ENCODE data around the gene CEACAM1.
"Not testable (repeated sequence)": the region's sequence is repeated elsewhere in the genome, so short reads cannot be mapped to it uniquely, and the experiment has no call there.

Gene CEACAM1

DNA sequence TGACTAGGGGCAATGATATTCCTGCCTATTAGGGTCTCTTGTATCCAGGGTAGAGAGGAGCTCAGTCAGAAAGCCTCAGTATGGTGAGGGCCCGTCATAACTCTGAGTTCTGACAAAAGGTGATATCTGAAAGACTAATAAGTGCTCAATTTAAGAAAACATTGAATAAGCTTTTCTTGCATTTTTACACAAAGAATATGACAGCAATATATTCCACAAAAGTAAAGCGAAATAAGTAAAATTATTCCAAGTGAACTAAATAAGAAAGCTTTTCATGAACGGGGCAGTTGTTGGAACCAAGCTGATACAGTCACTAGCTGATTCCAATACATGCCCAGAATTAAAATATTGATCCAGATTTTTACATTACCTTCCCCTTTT lies 40.5 kb downstream of the CEACAM1 start:
- DNase-seq (ENCODE audit: low read depth) = no peak
- TF ChIP-seq, protein P1, sequence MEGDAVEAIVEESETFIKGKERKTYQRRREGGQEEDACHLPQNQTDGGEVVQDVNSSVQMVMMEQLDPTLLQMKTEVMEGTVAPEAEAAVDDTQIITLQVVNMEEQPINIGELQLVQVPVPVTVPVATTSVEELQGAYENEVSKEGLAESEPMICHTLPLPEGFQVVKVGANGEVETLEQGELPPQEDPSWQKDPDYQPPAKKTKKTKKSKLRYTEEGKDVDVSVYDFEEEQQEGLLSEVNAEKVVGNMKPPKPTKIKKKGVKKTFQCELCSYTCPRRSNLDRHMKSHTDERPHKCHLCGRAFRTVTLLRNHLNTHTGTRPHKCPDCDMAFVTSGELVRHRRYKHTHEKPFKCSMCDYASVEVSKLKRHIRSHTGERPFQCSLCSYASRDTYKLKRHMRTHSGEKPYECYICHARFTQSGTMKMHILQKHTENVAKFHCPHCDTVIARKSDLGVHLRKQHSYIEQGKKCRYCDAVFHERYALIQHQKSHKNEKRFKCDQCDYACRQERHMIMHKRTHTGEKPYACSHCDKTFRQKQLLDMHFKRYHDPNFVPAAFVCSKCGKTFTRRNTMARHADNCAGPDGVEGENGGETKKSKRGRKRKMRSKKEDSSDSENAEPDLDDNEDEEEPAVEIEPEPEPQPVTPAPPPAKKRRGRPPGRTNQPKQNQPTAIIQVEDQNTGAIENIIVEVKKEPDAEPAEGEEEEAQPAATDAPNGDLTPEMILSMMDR (conservative IDR thresholded peaks at IDR 0.05; ENCODE audit: control insufficient read depth, insufficient read depth, low read depth, low read length) = no peak
- no peak overlapping the region for H3K4me3 ChIP-seq (ENCODE audit: control insufficient read depth, low read depth, low read length)

DNA sequence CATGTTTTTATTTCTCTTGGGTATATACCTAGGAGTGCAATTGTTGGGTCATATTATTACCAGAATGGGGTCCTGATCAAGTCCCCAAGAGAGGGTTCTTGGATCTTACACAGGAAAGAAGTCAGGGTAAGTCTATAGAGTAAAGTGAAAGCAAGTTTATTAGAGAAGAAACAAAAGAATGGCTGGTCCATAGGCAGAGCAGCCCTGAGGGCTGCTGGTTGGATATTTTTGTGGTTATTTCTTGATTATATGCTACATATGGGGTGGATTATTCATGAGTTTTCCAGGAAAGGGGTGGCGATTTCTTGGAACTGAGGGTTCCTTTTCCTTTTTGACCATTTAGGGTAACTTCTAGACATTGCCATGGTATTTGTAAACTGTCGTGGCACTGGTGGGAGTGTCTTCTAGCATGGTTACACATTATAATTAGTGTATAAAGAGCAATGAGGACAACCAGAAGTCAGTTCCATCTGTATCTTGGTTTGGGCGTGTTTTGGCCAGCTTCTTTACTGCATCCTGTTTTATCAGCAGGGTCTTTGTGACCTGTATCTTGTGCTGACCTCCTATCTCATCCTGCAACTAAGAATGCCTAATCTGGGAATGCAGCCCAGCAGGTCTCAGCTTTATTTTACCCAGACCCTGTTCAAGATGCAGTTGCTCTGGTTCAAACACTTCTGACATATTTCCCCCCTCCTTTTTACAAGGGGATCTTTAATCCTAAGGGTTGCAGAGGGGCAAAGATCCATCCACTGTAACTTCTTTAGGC lies 41.1 kb downstream of the CEACAM1 start:
- H3K4me3 ChIP-seq (ENCODE audit: control insufficient read depth, low read depth, low read length) = no peak overlapping the region
- no peak for DNase-seq (ENCODE audit: low read depth)
- TF ChIP-seq, protein P1 (conservative IDR thresholded peaks at IDR 0.05; ENCODE audit: control insufficient read depth, insufficient read depth, low read depth, low read length) = no peak

DNA sequence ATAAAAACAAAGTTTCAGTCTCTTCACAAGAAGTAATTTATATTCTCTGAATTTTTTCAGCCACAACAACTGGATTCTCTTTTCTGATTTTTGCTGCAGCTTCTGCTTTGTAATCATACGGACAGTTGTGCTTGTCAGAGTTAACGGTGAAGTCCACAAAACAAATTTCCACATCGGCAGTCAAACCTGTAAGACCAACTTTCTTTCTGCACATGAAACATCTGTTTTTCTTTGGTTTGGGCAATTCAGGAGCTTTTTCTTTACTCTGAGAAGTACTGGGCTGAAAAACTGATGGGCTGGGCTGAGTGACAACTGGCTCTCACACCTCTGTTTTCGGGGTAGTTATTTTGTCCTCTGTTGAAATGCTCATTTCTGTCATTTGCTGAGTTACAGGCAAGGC lies 43.2 kb downstream of the CEACAM1 start:
- H3K4me3 ChIP-seq (ENCODE audit: control insufficient read depth, low read depth, low read length); DNase-seq (ENCODE audit: low read depth): not testable (repeated sequence)

DNA sequence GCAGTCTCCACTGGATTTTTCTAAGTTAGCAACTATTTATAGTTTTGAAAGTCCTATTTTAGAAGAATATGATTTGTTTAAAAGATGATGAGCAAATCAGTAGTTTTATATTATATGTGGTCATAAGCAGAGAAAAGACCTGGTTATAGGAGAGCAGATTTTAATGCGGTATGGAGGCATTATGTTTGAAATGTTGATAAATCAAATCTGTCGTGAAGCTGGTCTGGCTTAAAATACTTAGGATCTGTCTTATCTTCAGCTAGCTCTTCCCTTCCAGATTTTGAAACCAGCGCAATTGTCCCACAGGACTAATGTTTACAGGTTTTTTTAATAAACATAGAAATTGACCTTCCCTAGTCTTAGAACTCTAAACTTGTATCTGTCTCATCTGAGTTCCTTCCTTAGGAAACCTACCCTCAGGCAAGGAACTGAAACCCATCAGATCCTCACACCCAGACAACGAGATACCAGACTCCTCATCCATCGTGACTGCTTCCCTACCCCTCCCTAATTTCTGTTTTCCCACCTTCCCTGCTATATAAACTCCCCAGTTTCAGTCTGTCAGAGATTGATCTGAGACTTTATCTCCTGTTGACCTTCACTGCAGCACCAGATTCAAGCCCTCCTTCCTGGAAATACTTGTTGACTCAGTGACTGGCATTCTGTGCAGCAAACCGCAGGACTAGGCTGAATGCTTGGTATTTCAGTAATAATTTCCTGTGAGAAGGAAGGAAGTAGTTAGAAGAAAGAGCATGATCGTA lies 47.8 kb downstream of the CEACAM1 start:
- peak; percentile 40 for DNase-seq (ENCODE audit: low read depth)
- TF ChIP-seq, protein P1 (conservative IDR thresholded peaks at IDR 0.05; ENCODE audit: control insufficient read depth, insufficient read depth, low read depth, low read length) = no peak

GRCh38 chr19:42479736-42480135 lies 48.5 kb downstream of the CEACAM1 start:
- TF ChIP-seq, protein P1 (conservative IDR thresholded peaks at IDR 0.05; ENCODE audit: control insufficient read depth, insufficient read depth, low read depth, low read length) = no peak
- DNase-seq (ENCODE audit: low read depth) = no peak
- H3K4me3 ChIP-seq (ENCODE audit: control insufficient read depth, low read depth, low read length) = no peak overlapping the region

More for the DNA sequence above, 47.8 kb downstream of the CEACAM1 start:
- H3K4me3 ChIP-seq (ENCODE audit: control insufficient read depth, low read depth, low read length) = no peak overlapping the region

GRCh38 chr19:42478765-42479311 lies 49.4 kb downstream of the CEACAM1 start:
- TF ChIP-seq, protein P1 (conservative IDR thresholded peaks at IDR 0.05; ENCODE audit: control insufficient read depth, insufficient read depth, low read depth, low read length) = no peak
- no peak overlapping the region for H3K4me3 ChIP-seq (ENCODE audit: control insufficient read depth, low read depth, low read length)
- DNase-seq (ENCODE audit: low read depth) = no peak

DNA sequence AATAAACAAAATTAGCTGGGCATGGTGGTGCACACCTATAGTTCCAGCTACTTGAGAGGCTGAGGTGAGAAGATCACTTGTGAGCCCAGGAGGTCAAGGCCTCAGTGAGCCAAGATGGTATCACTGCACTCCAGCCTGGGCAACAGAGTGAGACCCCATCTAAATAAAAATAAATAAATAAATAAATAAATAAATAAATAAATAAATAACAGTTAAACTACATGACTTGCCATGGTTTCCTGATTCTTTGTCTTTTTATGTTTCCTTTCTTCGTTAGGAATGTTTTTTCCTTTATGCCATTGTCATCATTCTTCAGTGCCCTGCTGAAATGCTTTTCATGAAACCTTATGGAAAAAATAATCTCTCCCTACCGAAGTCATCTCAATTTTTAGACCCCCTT lies 50.3 kb downstream of the CEACAM1 start:
- DNase-seq (ENCODE audit: low read depth) = no peak
- no peak overlapping the region for H3K4me3 ChIP-seq (ENCODE audit: control insufficient read depth, low read depth, low read length)
- TF ChIP-seq, protein P1 (conservative IDR thresholded peaks at IDR 0.05; ENCODE audit: control insufficient read depth, insufficient read depth, low read depth, low read length) = no peak
